ENCODE data around the gene KISS1. TPM values are rescaled to one million over a fixed set of nuclear protein-coding genes. Genes with fewer than 3 reads are reported as not detected.

KISS1 gene
- total RNA-seq, 5 donors from 2014 or later (not counting 1 experiment from before 2014, with no cell fraction given) = not detected

DNA sequence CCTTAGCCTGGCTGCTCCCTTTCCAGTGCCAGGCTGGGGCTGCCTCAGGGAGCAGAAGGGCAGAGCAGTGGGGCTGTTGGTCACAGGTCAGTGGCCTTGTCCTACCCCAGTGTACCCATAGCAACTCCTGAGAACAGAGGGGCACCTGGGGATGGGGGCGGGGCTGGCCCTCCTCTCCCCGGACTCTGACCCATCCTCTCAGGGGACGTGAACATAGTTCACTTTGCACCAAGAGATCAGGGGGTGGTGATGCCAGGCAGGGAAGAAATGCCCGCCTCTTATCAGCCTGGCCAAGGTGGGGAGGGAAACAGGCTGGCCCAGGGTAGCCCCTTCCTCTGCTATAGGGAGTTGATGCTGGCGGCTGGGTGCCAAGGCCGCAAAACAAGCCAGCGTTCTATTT, 49.3 kb downstream of the KISS1 start:
- Histone ChIP-seq H3K4me1 (ENCODE audit: control insufficient read depth in 1 of 2, extremely low read depth in 1 of 2, insufficient read depth in 2 of 2, low read length in 2 of 2) (peaks cover 0 to 9% of the 10 kb centered on the region in 2 experiments), H3K36me3 (ENCODE audit: control insufficient read depth in 2 of 2, extremely low read depth in 1 of 2, insufficient read depth in 1 of 2, low read length in 1 of 2) (no peaks in the 10 kb centered on the region), H3K27me3 (replicated peaks in 1 of 2; ENCODE audit: control insufficient read depth in 2 of 2, extremely low read depth in 1 of 2, insufficient read depth in 2 of 2, low read length in 1 of 2) (peaks cover 0 to 13% of the 10 kb centered on the region in 2 experiments), H3K4me3 (ENCODE audit: control insufficient read depth in 1 of 2, extremely low read depth in 1 of 2, low read length in 1 of 2) (no peak overlapping the region), H3K27ac (ENCODE audit: low read length) (no peak overlapping the region), H3K9me3 (no peaks in the 10 kb centered on the region)
- WGBS (ENCODE audit: insufficient coverage) = 60% methylated on average over 1 of the region's 7 CpGs
- H3K36me3 Mint-ChIP-seq = no peaks in the 10 kb centered on the region
- POLR2A ChIA-PET = no interaction called here
- H3K27ac Mint-ChIP-seq = no peak overlapping the region
- H3K4me1 Mint-ChIP-seq = peaks cover 0 to 10% (median 4%) of the 10 kb centered on the region in 3 donors
- no peak for DNase-seq
- ATAC-seq (replicated peaks in 1 of 4) = no peak
- H3K9me3 Mint-ChIP-seq = no peaks in the 10 kb centered on the region
- CTCF ChIA-PET = no interaction called here
- peaks cover 0 to 6% of the 10 kb centered on the region in 2 donors for H3K27me3 Mint-ChIP-seq
- H3K4me3 Mint-ChIP-seq = no peak overlapping the region

DNA sequence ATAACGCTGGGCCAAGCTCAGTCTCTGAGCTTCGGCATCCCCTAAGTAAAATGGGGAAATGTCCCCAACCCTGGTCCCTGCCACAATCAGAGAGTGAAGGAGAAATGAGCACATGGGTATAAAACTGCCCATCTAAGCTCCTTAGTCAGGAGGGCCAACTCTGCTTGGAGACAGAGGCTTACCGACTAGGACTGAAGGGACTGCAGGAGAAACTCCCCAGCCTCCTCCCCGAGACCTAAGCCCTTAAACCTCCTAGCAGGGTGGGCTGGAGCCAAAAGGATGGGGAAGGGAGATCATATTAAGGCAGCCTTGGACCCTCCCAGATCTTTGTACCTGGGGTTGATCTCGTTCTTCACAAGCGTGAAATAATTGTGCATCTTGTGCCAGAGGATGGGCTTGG, 50.0 kb downstream of the KISS1 start:
- ChIA-PET POLR2A (no interaction called here), CTCF (no interaction called here)
- Histone ChIP-seq H3K4me1 (ENCODE audit: control insufficient read depth in 1 of 2, extremely low read depth in 1 of 2, insufficient read depth in 2 of 2, low read length in 2 of 2) (peaks cover 0 to 6% of the 10 kb centered on the region in 2 experiments), H3K36me3 (ENCODE audit: control insufficient read depth in 2 of 2, extremely low read depth in 1 of 2, insufficient read depth in 1 of 2, low read length in 1 of 2) (no peaks in the 10 kb centered on the region), H3K9me3 (no peaks in the 10 kb centered on the region), H3K27me3 (replicated peaks in 1 of 2; ENCODE audit: control insufficient read depth in 2 of 2, extremely low read depth in 1 of 2, insufficient read depth in 2 of 2, low read length in 1 of 2) (peaks cover 0 to 11% of the 10 kb centered on the region in 2 experiments), H3K27ac (ENCODE audit: low read length) (no peak overlapping the region), H3K4me3 (ENCODE audit: control insufficient read depth in 1 of 2, extremely low read depth in 1 of 2, low read length in 1 of 2) (no peak overlapping the region)
- Mint-ChIP-seq H3K27ac (no peak overlapping the region), H3K9me3 (no peaks in the 10 kb centered on the region), H3K4me3 (no peak overlapping the region), H3K4me1 (peaks cover 0 to 10% (median 4%) of the 10 kb centered on the region in 3 donors), H3K36me3 (no peaks in the 10 kb centered on the region), H3K27me3 (peaks cover 0 to 6% of the 10 kb centered on the region in 2 donors)
- 87% methylated on average over 2 of the region's 6 CpGs for WGBS (ENCODE audit: insufficient coverage)
- DNase-seq (no peak), ATAC-seq (replicated peaks in 1 of 4) (no peak)

DNA sequence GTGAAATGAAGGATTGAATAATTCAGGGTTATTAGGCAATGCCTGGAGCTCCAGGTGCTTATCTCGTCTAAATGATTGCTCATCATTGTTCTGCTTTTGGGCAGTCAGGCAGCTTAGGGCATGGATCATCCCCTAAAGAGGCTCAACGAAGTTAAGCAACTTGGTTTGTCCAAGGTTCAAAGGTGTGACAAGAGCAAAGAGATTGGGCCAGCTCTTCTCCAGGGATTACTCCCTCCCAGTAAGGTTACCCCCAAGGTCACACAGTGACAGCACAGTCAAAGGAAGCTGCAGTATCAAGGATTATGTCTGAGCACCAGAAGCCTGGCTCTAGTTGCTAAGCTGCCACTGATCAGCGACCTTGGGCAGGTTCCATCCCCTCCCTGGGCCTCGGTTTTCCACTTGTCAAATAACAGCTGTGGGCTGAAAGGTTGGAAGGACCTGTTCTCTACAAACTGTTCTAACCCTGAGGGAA, 51.2 kb downstream of the KISS1 start:
- ChIA-PET POLR2A (no interaction called here), CTCF (interaction anchor here in 1 of 2 donors (1.1 kb wide), 1 partner anchor 16 kb away, joined by 3 read pairs; no protein-coding TSS in a partner anchor)
- no peaks in the 10 kb centered on the region for H3K9me3 ChIP-seq
- H3K27me3 ChIP-seq (replicated peaks in 1 of 2; ENCODE audit: control insufficient read depth in 2 of 2, extremely low read depth in 1 of 2, insufficient read depth in 2 of 2, low read length in 1 of 2) = peaks cover 0 to under 1% of the 10 kb centered on the region in 2 experiments
- 60% methylated on average over 4 of the region's 4 CpGs for WGBS (ENCODE audit: insufficient coverage)
- ATAC-seq (replicated peaks in 1 of 4) (no peak), DNase-seq (no peak)
- peaks cover 0 to under 1% of the 10 kb centered on the region in 2 donors for H3K27me3 Mint-ChIP-seq
- H3K27ac ChIP-seq (ENCODE audit: low read length) = no peak overlapping the region
- no peaks in the 10 kb centered on the region for H3K9me3 Mint-ChIP-seq
- H3K27ac Mint-ChIP-seq = no peak overlapping the region
- no peak overlapping the region for H3K4me3 Mint-ChIP-seq
- no peaks in the 10 kb centered on the region for H3K36me3 ChIP-seq (ENCODE audit: control insufficient read depth in 2 of 2, extremely low read depth in 1 of 2, insufficient read depth in 1 of 2, low read length in 1 of 2)
- peaks cover 5% of the 10 kb centered on the region for H3K36me3 Mint-ChIP-seq
- peaks cover 0 to 2% (median 1%) of the 10 kb centered on the region in 3 donors for H3K4me1 Mint-ChIP-seq
- H3K4me1 ChIP-seq (ENCODE audit: control insufficient read depth in 1 of 2, extremely low read depth in 1 of 2, insufficient read depth in 2 of 2, low read length in 2 of 2) = no peaks in the 10 kb centered on the region
- H3K4me3 ChIP-seq (ENCODE audit: control insufficient read depth in 1 of 2, extremely low read depth in 1 of 2, low read length in 1 of 2) = no peak overlapping the region

DNA sequence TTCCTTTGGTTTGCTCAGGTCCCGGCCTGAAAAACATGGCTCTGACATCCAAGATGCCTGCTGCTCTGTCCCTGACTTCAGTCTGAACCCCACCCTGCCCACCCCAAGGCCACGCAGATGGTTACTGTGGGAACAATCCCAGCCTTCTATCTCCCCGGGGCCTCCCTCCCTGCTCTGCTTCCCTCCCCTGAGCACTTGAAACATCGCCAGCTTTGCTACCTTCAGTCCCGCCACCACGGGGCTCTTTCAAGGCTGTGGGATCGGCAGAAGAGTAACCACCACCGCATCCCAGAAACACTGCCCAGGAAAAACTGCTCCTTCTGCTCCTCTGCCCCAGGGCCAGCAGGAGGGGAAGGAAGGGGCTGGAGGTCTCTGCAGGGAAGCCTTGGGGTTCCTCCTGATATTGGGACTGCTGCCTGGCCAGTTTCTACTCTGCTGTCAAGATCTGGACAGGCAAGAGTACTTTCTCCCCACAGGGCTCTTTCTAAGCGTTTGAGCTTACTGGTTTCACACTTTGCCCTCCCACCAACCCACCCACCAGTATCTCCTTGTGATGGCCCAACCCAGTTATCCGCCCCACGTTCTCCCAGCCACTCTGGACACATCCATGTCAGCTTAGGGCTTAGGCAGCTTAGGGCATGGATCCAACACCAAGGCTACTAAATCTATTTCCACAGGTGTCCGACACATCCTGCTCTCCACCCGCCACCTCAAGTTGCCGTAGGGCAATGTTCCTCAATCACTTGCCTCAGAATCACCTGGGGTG, 52.8 kb downstream of the KISS1 start:
- H3K27me3 Mint-ChIP-seq = no peaks in the 10 kb centered on the region
- Histone ChIP-seq H3K9me3 (no peaks in the 10 kb centered on the region), H3K36me3 (ENCODE audit: control insufficient read depth in 2 of 2, extremely low read depth in 1 of 2, insufficient read depth in 1 of 2, low read length in 1 of 2) (no peaks in the 10 kb centered on the region), H3K4me1 (ENCODE audit: control insufficient read depth in 1 of 2, extremely low read depth in 1 of 2, insufficient read depth in 2 of 2, low read length in 2 of 2) (no peaks in the 10 kb centered on the region), H3K27me3 (replicated peaks in 1 of 2; ENCODE audit: control insufficient read depth in 2 of 2, extremely low read depth in 1 of 2, insufficient read depth in 2 of 2, low read length in 1 of 2) (no peaks in the 10 kb centered on the region), H3K27ac (ENCODE audit: low read length) (no peak overlapping the region), H3K4me3 (ENCODE audit: control insufficient read depth in 1 of 2, extremely low read depth in 1 of 2, low read length in 1 of 2) (no peak overlapping the region)
- no peak overlapping the region for H3K27ac Mint-ChIP-seq
- ChIA-PET POLR2A (no interaction called here), CTCF (interaction anchor here in 1 of 2 donors (0.6 kb wide), 1 partner anchor 162 kb away, joined by 3 read pairs; no protein-coding TSS in a partner anchor)
- H3K4me3 Mint-ChIP-seq = no peak overlapping the region
- 86% methylated on average over 10 of the region's 14 CpGs for WGBS (ENCODE audit: insufficient coverage)
- no peaks in the 10 kb centered on the region for H3K9me3 Mint-ChIP-seq
- no peaks in the 10 kb centered on the region for H3K4me1 Mint-ChIP-seq
- no peak for ATAC-seq (replicated peaks in 1 of 4)
- H3K36me3 Mint-ChIP-seq = peaks cover 11% of the 10 kb centered on the region
- no peak for DNase-seq

DNA sequence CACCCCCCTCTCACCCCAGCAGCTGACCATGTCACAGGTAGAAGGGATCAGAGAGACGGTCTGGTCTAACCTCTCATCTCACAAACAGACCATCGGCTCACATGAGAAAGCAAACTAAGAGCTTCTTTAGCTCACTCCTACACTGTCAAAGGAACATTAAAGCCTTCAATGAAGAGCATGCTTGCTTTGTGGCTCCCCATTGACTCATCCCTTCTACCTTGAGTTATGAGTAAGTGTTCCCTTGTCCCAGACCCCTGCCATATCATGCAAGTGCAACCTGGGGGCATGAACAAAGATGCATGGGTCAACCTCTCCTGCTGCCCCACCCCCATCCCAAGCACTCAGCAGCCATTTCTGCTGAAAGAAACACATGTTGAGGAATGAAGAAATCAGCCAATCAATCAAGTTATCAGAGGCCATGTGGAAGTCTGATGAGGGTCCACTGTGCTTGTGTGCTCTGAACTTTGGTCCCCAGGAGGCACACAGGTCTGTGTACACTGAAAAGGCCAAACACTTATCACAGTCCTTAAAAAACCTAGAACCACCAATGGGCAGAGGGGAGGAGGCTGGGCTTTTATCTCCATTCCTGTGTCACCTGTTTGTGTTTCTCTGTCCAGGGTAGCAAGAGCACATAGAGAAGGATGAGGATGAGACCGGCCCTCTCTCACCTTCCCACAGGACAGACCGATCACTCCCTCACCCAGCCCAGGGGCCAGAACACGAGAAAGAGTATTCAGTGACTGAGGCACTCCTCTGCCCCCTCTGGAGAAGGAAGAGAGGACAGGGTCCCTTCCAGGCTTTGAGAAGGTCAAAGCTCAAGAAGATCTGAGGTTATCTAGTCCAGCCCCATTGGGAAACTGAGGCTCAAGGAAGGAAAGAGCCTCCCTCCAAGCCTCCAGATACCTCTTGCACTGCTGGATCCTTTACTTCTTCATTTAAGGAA, 54.0 kb downstream of the KISS1 start:
- H3K27me3 Mint-ChIP-seq = no peaks in the 10 kb centered on the region
- Histone ChIP-seq H3K27me3 (replicated peaks in 1 of 2; ENCODE audit: control insufficient read depth in 2 of 2, extremely low read depth in 1 of 2, insufficient read depth in 2 of 2, low read length in 1 of 2) (no peaks in the 10 kb centered on the region), H3K4me3 (ENCODE audit: control insufficient read depth in 1 of 2, extremely low read depth in 1 of 2, low read length in 1 of 2) (no peak overlapping the region), H3K9me3 (no peaks in the 10 kb centered on the region), H3K36me3 (ENCODE audit: control insufficient read depth in 2 of 2, extremely low read depth in 1 of 2, insufficient read depth in 1 of 2, low read length in 1 of 2) (no peaks in the 10 kb centered on the region), H3K4me1 (ENCODE audit: control insufficient read depth in 1 of 2, extremely low read depth in 1 of 2, insufficient read depth in 2 of 2, low read length in 2 of 2) (no peaks in the 10 kb centered on the region), H3K27ac (ENCODE audit: low read length) (no peak overlapping the region)
- no peaks in the 10 kb centered on the region for H3K9me3 Mint-ChIP-seq
- peaks cover 11% of the 10 kb centered on the region for H3K36me3 Mint-ChIP-seq
- CTCF ChIA-PET = interaction anchor here in 1 of 2 donors (0.5 to 0.6 kb wide), 2 partner anchors 12 to 161 kb away, joined by 3 to 4 read pairs; no protein-coding TSS in a partner anchor
- DNase-seq (no peak), ATAC-seq (replicated peaks in 1 of 4) (no peak)
- WGBS (ENCODE audit: insufficient coverage) = 100% methylated on average over 1 of the region's 5 CpGs
- H3K4me1 Mint-ChIP-seq = no peaks in the 10 kb centered on the region
- POLR2A ChIA-PET = no interaction called here
- H3K4me3 Mint-ChIP-seq = no peak overlapping the region
- no peak overlapping the region for H3K27ac Mint-ChIP-seq

DNA sequence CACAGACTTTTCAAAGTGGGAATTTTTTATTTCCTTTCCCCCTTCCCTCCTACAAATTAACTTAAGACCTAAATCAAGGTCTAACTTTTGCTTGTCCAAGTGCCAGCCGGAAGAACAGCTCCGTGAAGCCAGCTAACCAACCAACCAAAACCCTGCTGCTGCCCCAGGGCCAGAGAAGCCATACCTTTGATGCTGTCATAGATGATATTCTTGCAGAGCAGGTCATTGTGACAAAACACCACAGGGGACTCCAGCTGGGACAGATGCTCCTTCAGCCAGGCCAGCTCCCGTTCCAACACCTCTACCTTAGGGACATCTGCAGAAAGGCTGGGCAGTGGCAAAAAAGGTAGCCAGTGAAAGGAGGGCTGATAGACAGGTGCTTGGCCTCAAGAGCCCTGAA, 55.2 kb downstream of the KISS1 start:
- 100% methylated on average over 2 of the region's 3 CpGs for WGBS (ENCODE audit: insufficient coverage)
- POLR2A ChIA-PET = interaction anchor here in 1 of 2 donors (0.5 kb wide), 1 partner anchor 42 kb away, joined by 10 read pairs; no protein-coding TSS in a partner anchor

More for the DNA sequence above, 55.2 kb downstream of the KISS1 start:
- Mint-ChIP-seq H3K9me3 (no peaks in the 10 kb centered on the region), H3K4me3 (no peak overlapping the region), H3K27me3 (no peaks in the 10 kb centered on the region), H3K27ac (no peak overlapping the region), H3K36me3 (peaks cover 11% of the 10 kb centered on the region), H3K4me1 (no peaks in the 10 kb centered on the region)
- CTCF ChIA-PET = no interaction called here
- Histone ChIP-seq H3K4me3 (ENCODE audit: control insufficient read depth in 1 of 2, extremely low read depth in 1 of 2, low read length in 1 of 2) (no peak overlapping the region), H3K9me3 (no peaks in the 10 kb centered on the region), H3K4me1 (ENCODE audit: control insufficient read depth in 1 of 2, extremely low read depth in 1 of 2, insufficient read depth in 2 of 2, low read length in 2 of 2) (no peaks in the 10 kb centered on the region), H3K36me3 (ENCODE audit: control insufficient read depth in 2 of 2, extremely low read depth in 1 of 2, insufficient read depth in 1 of 2, low read length in 1 of 2) (no peaks in the 10 kb centered on the region), H3K27me3 (replicated peaks in 1 of 2; ENCODE audit: control insufficient read depth in 2 of 2, extremely low read depth in 1 of 2, insufficient read depth in 2 of 2, low read length in 1 of 2) (no peaks in the 10 kb centered on the region), H3K27ac (ENCODE audit: low read length) (no peak overlapping the region)
- ATAC-seq (replicated peaks in 1 of 4) = no peak
- no peak for DNase-seq
